ENCODE measurements around the gene RAP1GDS1.

DNA sequence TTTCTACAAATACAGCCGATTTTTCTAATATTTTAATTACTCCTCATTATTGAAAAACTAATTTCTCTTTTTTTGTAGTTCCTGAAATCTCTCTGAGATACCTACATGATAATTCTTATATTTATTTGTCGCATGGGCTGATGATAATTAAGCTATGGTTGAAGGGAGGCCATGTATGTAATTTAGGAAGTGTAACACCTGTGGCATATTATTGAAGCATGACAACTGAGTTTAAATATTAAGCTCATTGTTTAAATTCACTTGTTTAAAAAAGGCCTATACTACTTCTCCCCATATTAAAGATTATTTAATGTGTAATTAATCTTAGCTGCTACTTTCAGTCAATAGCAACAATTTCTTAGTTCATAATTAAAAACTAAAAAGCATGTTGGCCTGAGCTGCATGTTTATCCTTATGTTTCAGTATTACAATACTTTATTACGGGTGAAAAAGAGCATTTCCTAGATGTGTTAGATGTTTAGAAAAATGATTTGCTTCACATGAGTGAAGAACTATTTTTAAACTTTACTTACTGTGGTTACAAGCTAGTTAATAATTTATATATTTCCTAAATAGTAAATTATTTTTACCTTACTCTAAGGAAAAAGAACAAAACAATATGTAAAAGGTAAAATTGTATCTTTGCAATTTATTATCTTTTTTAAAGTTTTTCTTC is 122.4 kb downstream of the RAP1GDS1 start:
- TF ChIP-seq POLR2AphosphoS5 (IDR thresholded peaks at IDR 0.05): no peak
- TF ChIP-seq, protein P1, sequence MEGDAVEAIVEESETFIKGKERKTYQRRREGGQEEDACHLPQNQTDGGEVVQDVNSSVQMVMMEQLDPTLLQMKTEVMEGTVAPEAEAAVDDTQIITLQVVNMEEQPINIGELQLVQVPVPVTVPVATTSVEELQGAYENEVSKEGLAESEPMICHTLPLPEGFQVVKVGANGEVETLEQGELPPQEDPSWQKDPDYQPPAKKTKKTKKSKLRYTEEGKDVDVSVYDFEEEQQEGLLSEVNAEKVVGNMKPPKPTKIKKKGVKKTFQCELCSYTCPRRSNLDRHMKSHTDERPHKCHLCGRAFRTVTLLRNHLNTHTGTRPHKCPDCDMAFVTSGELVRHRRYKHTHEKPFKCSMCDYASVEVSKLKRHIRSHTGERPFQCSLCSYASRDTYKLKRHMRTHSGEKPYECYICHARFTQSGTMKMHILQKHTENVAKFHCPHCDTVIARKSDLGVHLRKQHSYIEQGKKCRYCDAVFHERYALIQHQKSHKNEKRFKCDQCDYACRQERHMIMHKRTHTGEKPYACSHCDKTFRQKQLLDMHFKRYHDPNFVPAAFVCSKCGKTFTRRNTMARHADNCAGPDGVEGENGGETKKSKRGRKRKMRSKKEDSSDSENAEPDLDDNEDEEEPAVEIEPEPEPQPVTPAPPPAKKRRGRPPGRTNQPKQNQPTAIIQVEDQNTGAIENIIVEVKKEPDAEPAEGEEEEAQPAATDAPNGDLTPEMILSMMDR (IDR thresholded peaks at IDR 0.05): no peak

All from stomach (tissue), 4 donors.